M059J (cell line): ENCODE data around the gene TTYH2. TPM values are rescaled to one million over a fixed set of nuclear protein-coding genes. Genes with fewer than 3 reads are reported as not detected.

ENCODE experiments used
- DNase-seq: peaks from one replicate; pipeline ENCODE4 v3.0.0-alpha.2; 2012; ENCODE audit warnings: low read depth
- total RNA-seq: library from RNA; depleted of rRNA; stranded (reverse); fragments of >200 nt; shearing (Covaris generic); gene quantifications from 2 replicates; pipeline ENCODE4 v1.2.3, GENCODE V29; 2014

TTYH2 gene
- total RNA-seq, 1 experiment from 2014 or later = 0.15 TPM

DNA sequence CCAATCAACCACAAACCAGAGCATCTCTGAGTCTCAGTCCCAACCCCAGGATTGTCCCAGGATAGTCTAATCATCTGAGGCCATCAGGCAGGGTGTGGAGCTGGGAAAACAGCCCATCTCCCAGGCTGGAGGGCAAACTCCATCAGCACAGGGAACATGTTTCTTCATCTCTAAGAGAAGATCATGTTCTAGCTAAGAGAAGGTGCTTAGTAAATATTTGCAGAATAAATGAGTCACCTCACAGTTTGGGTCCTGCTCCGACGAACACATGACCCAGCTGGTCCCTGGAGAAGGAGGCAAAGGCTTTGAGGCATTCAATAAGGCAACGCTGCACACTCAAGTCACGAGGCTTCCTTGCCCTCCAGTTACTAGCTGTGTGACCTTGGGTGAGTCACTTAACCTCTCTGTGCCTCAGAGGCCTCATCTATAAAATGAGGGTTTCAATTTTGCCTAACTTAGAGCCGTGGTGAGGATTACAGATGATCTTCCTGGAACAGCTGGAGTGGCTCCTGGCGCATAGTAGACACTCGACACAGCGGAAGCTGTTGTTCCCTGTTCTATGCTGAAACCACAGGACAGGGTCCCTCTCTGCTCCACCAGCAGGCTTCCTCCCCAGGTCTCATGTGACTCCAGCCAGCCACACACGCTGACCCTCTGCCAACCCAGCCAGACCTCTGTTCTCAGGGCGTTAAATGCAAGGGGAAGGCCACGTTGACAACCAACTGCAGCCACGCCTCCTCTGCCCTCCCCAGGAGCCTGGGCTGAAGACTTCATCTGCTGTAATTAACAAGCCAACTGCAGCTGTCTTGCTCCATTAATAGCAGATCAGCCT is 20.2 kb upstream of the TTYH2 start:
- DNase-seq = no peak

GRCh38 chr17:74194682-74195081 is 18.7 kb upstream of the TTYH2 start:
- DNase-seq = no peak

DNA sequence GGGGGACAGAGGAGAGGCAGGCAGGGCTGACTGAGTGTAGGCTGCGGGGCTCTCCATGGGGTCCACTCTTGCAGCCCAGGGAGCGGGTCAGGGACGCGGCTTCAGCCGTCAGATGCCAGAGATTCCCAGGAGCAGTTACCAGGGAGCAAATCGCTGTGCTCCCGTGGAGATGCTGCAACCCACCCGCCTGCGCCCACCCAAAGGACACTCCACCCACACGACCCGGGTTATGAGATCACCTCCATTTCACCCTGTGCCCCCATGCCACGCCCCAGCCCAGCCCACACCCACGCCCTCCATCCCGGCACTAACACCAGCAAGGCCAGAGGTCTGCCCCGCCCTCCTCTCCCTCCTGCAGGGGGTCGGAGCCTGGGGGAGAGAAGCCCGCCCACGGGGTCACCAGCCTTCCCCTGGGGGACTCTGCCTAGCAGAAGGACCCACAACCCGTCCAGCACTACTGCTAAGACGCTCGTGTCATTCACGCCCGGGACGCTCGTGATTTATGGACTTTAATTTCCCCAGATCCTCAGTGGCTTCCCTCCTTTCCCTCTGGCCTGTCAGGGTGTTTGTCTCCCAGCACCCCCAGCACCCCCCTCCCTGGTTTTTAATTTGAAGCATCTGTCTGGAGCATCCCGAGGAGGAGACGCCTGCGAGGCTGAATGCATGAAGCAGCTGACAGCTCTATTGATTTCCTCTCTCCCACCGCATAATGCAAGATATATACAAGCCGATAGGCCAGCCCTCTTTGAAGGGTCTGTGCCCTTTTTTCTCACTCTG is 16.6 kb upstream of the TTYH2 start:
- no peak for DNase-seq

GRCh38 chr17:74197801-74198200 is 15.6 kb upstream of the TTYH2 start:
- no peak for DNase-seq

- no peak for DNase-seq
Observed at GRCh38 chr17:74198694-74199093, 14.7 kb upstream of the TTYH2 start.

DNA sequence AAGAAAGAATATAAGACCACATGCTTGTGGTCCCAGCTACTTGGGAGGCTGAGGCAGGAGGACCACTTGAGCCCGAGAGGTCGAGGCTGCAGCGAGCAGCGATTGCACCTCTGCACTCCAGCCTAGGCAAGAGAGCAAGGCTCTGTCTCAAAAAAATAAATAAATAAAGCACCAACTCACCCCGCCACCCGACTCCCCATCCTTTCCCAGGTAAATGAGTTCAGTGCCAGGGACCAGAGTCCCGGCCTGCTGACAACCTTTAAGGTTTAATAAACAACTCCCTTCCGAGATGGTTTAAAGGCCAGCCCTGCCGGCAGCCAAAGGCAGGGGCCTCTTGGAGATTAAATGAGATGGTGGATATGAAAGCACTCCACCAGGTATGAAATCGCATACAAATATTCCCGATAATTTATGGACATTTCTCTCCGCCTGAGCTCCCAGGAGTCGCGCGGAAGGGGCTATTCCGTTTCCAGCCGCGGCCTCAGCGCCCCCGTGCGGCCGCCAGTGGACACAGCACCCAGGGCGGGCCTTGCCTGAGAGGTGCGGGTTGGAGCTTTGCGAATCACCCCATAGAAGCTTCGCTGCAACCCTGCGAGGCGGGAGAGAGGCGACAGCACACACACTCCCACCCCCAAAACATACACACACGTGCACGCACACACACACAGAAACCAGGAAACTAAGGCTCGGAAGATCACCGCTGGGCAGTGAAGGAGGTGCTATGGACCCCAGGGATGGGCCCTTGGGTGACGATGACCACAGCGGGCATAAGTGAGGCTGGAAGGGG is 13.9 kb upstream of the TTYH2 start:
- peak; percentile 49 for DNase-seq

- DNase-seq = no peak
Observed at GRCh38 chr17:74200112-74200511, 13.3 kb upstream of the TTYH2 start.

GRCh38 chr17:74201250-74201649 is 12.1 kb upstream of the TTYH2 start:
- DNase-seq = no peak

- no peak for DNase-seq
Observed at GRCh38 chr17:74201948-74202347, 11.4 kb upstream of the TTYH2 start.

GRCh38 chr17:74202938-74203337 is 10.4 kb upstream of the TTYH2 start:
- DNase-seq = no peak

GRCh38 chr17:74203439-74204240 is 9.7 kb upstream of the TTYH2 start, which contains the start of gene RPL38:
RPL38 (plus strand) TSS chr17:74203678; CDS start chr17:74203956, 278 bp downstream.
- peak; percentile 95 for DNase-seq

- DNase-seq = no peak
Observed at GRCh38 chr17:74204474-74204873, 8.9 kb upstream of the TTYH2 start.

DNA sequence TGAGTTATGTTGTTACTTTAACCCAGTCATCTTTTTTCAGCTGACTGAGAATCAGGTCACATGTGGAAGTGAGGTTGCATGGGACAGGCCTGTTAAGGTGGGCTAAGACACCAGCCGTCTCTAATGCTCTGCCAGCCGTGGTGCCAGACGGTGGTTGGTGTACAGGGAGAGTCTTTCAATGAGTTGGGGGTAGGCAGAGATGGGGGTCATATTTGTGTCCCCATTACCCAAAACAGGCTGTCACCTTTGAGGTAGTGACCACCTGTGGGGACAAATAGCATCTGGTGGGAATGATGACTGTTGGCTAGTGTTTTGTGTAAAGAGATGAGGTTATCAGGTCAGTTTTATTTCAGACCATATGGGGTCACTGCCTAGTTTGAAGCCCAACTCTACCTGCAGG is 8.1 kb upstream of the TTYH2 start:
- no peak for DNase-seq

GRCh38 chr17:74206332-74206818 is 7.0 kb upstream of the TTYH2 start:
- no peak for DNase-seq

DNA sequence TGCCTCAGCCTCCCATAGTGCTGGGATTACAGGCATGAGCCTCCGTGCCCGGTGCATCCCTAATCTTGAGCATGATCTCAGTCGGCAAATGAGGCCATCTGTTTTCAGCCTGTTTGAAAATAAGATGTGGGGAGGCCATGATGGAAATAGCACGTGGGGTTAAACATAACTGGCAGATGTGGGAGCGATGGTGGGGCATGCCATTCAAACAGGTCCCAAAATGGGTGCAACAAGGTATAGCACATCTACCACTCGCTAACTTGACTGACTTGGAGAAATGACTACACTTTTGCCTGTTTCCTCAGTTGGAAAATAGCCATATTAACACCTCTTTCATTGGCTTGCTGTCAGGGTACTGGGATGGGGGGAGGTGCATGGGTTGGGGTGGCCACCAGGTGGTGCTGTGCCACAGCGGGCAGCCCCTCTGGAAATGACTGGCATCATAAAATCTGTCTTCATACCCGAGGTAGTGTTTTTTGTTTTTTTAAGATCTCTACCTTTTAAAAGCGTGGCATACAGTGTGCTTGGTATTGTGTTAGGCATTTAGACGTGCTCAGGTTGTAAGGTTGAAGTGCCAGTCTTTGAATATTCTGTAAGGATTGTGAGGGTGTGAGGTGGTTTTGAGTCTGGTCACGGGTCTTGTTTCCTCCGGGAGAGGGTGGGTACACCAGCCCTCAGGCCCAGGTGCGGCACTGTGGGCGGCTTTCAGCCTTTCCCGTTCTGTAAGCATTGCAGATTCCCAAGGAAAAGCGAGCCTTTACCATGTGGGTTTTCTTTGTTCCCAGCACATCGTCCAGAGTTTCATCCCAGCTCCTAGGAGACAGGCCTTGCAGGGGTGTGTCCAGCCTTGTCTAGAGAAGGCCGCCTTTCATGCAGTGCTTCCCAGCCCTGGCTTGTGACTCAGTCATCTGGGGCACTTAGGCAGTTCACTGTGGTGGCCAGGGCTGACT is 2.9 kb upstream of the TTYH2 start:
- peak; percentile 57 for DNase-seq

DNA sequence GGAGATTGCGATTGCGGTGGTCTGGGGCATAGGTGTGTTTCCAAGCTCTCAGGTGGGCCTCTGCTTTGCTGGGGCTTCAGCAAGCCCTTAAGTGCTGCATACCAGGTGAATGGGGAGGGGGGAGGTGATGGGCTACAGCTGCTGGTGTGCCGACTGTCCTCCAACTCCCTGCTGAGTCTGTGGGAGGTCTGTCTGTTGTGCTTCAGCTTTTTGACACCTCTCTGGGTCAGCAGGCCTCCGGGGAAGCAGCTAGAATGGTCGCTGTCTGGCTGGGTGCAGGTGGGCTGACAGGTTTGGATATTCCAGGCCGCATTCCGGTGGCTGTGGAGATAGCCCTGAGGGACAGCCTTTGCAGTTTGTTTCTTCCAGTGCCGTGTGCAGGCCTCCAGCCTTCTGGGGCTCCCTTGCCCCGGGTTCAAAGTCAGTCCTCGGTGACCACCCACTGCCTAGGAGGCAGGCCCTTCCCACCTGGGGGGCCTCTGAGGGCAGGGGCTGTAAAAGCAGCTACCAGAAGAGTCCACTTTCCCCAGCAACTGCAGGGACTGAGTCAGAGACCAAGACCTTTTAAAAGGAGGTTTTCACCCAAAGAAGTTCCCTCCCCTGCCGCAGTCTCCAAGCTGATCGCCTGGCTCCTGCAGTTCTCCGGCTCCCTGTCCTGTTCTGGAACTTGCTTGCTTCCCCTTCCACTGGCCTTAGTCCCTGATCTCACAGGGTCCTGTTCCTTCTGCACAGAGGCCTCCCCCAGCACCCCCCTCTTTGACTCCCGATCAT is 2.0 kb upstream of the TTYH2 start:
- no peak for DNase-seq

DNA sequence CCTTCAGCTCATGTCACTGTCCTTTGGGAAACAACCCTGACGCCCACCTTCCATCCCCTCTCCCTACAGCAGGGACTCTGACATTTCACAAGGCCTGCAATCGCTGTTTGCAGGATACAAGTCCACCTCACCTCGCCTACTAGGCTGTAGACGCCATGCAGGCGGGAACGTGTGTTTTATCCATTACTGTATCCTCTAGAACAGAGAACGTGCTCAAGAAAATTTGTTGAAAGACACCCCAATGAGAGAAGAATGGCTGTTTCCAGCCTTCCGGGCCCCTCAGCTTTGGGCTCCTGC is 1.5 kb upstream of the TTYH2 start:
- no peak for DNase-seq

DNA sequence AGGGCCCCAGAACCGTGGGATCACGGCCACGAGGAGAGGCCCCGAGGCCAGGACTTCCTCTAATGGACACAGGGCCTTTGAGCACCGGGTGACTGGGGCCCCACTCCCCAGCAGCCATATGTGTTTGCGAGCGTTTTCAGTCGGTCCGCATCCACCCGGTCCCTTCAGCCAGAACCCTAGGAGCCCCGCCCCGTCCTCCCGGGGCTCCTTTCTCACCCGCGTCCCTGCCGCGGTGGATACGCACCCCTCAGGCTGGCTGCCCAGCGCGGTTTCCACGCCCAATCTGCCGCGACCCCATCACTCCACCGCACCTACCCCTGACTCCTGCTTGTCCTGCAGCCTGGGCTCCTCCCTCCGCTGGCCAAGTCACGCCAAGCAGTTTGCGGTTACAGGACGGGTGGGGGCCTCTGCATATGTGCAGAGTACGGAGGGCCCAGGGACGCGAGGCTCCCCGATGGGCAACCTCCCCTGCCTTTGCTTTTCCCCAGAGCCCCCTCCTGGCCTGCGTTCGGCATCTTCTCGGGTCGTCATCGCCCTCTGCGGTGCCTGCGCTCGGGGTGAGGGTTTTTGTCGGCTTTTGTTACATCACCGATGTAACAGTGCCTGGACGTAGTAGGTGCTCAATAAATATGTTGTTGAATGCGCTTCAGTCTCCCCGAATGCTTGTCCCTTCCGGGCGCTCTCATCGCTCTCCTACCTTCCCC is 1.0 kb upstream of the TTYH2 start:
- DNase-seq = no peak

- DNase-seq = no peak
Observed at GRCh38 chr17:74213861-74214391, 555 bp downstream of the TTYH2 start.
